NCI-H146 treated with DMSO at 0.1 percent for 48 hours (cell line): ENCODE data around the gene HOXB6.

Experiments used
- DNase-seq: peaks from one replicate; lab custom pipeline; 2025; ENCODE audit not compliant: unreplicated experiment; lab: John Stamatoyannopoulos, UW

Gene HOXB6

GRCh38 chr17:48583708-48584222 is 21.0 kb downstream of the HOXB6 start:
- DNase-seq: no peak

- DNase-seq: no peak
Measured at GRCh38 chr17:48582750-48583069, 22.1 kb downstream of the HOXB6 start.

DNA sequence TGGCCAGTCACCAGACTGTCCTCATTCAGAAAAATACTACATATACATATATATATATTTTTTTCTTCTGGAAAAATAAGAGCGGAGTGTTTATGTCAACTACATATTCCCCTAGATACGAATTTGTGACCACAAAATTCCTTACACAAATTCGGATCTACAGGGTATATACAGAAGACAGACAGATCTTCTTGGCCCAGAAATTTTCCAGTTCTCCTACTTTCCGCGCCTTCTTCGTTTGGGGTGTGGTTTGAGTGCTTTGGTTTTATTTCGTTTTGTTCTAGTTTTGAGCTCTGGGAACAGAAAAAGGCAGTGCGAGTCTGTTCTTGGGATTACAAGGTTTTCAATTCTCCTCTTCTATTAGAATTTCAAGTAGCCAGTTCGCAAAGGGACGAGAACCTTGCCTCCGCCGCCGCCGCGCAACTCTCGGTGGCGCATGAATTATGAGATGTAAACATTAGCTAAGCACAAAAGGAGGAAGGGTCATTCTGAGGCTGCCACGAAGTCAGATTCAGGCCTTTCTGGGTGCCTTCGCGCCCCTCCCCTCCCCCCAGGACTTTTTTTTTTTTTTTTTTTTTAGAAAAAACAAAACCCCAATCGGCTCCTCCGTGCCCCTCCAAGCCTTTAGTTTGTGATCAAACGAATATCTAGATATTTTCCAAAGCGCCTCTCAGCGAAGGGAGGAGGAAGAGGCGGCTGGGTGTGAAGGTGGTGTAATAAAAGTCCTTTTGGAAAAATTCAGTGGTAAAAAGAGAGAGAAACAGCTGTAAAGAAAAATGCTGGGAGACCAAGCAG is 24.8 kb downstream of the HOXB6 start:
- no peak for DNase-seq

- no peak for DNase-seq
Measured at GRCh38 chr17:48579471-48579759, 25.4 kb downstream of the HOXB6 start.

DNA sequence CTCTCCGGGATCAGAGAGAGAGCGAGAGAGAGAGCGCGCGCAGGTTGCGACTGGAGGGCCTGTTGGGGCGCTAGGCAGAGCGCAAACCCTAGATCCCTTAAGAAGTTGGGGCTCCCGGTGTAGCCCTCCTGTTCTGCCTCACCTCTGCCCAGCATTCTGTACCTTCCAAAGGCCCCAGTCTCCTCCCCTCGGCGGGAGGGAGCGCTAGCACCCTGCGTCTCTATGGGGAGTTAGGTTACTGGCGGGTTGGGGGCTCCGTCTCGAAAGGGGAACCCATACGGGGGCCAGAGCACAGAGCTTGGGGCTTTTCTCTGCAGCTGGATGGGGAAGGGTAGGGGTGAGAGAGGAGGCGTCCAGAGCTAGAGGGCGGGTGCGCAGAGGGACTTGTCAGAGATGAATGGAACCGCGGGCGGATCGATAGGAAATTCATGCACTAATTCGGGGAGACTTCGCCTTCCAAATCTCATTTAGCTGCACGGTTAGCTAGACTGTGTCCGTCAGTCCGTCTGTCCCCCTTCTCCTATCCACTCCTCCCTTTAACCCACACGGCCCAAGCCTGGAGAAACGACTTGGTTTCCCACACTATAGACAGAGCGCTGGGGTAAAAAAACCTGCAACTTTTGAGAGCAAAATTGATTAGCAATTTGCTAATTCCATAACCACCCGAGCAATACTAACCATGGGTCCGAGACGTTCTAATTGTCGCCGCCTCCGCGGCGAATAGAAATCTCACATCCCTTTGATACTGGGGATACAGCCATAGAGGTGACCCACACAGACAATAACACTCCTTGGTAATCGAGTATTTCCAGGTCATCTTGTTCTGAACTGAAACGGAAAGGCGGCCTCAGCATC is 25.9 kb downstream of the HOXB6 start:
- DNase-seq: no peak

- DNase-seq: no peak
Measured at GRCh38 chr17:48577946-48578615, 26.7 kb downstream of the HOXB6 start, which contains the start of gene HOXB4. HOXB4 (minus strand) TSS chr17:48578350; CDS start chr17:48578319, 31 bp downstream.

DNA sequence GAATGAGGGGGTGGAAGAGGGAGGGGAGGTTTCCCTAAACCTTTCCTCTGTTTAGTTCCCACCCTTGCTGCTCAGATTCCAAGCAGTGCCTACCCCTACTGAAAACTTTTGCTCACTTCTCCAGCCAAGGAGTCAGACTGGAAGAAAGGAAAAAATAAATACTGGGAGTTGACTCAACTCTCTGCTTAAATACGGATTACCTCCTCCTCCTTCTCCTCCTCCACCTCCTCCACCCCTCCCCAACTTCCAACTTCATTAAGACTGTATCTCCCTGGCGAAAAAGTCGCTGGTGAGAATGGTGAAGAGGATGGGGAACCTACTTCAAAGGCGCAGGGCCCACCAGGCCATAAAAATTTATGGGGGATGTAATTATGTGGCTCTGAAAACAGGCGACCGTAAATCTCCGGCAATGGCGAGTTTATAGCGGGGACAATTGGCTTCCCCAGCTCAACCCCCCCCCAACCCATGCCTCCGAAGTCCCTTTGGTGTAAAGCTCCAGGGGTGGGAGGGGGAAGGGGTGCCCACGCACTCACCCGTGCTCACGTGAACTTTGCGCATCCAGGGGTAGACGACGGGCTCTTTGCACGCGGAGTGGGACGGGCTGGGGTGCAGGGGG is 27.3 kb downstream of the HOXB6 start:
- DNase-seq: no peak

DNA sequence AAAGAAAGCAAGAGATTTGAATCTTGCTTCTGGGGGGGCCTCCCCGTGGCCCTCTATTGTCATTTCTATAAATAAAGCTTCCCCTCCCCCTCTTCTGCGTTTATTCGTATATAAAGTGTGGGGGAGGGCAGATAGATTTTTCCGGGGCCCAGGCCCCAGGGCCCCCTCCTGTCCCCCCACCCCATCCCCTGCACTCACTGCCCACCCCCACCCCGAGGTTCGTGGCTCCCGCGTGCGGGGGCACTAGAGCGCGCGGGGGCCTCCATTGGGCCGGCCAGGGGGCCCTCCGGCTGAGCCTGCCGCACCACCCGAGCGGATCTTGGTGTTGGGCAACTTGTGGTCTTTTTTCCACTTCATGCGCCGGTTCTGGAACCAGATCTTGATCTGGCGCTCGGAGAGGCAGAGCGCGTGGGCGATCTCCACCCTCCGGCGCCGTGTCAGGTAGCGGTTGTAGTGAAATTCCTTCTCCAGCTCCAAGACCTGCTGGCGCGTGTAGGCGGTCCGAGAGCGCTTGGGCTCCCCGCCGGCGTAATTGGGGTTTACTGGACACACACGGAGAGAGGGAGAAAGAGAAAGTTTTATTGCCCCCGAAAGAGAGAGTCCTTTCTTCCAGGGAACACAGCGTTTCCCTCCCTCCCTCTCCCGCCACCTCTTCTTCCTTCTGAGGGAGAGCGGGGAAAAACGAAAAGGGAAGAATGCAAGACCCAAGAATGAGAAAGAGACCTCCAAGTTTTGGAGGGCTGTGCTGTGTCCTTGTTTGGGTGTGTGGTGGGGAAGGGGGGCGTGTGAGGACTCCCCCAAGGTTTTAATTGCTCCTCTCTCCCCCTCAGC is 28.1 kb downstream of the HOXB6 start:
- no peak for DNase-seq

DNA sequence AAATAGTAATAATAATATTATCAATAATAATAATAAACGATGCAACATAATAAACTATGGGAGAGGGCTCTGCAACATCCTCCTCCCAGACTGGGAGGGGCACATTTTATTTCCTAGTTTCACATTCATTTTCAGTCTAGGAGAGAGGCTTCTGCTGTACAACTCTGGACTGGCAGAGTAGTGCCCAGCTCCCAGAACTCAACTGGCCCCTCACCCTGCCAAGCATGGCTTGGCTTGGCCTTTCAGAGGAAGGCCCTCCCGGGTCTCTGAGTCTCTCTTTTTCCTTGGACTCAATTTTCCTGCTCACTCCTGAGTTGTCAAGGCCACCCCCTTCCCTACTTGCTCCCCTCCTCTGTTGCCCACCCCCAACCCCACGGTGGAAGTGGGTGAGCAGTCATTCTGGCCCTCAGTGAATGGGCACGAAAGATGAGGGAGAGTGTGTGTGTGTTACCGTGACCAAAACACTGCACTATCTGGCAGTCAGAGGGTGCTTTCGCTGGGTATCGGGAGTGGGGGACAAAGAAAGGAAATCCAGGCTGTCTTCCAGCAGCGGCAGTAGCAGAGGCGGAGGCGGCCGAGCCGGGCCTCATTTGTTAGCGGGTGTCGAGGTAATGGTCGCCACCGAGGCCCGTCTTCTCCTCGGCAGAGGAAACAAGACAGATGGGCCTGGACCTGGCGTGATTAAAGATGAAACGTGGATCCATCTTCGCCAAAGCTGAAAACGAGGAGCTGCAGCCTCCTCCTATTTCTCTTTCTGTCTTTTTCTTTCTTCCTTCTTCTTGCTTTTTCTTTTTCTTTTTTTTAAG is 28.9 kb downstream of the HOXB6 start:
- DNase-seq: no peak

GRCh38 chr17:48575066-48575582 is 29.7 kb downstream of the HOXB6 start:
- DNase-seq: no peak

GRCh38 chr17:48574505-48575065 is 30.2 kb downstream of the HOXB6 start:
- no peak for DNase-seq

DNA sequence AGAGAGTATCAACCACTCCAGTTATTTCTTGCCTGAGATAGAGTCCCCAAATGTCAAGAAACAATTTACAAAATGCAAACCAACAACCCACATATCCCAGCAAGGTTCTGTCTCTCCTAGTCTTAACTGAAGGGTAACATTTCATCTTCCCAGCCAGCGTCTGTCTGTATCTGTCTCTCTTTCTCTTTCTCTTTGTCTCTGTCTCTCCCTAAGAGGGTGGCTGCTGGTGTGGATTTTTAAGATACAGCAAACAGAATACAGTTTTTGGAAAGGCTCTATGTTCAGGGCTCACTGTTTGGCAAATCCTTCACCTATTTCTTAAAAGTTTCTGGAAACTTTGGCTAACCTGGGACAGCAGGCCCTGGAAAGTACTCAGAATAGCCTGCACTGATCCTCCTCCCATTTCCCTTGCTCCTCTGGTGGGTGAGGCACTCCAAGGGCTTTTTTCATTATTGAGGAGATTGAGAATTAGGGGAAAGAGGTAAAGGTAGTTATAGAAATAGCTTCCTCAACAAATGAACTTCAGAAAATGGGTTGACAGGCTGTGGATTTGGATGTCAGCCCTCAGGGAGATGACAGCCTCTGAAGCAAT is 32.9 kb downstream of the HOXB6 start:
- no peak for DNase-seq

DNA sequence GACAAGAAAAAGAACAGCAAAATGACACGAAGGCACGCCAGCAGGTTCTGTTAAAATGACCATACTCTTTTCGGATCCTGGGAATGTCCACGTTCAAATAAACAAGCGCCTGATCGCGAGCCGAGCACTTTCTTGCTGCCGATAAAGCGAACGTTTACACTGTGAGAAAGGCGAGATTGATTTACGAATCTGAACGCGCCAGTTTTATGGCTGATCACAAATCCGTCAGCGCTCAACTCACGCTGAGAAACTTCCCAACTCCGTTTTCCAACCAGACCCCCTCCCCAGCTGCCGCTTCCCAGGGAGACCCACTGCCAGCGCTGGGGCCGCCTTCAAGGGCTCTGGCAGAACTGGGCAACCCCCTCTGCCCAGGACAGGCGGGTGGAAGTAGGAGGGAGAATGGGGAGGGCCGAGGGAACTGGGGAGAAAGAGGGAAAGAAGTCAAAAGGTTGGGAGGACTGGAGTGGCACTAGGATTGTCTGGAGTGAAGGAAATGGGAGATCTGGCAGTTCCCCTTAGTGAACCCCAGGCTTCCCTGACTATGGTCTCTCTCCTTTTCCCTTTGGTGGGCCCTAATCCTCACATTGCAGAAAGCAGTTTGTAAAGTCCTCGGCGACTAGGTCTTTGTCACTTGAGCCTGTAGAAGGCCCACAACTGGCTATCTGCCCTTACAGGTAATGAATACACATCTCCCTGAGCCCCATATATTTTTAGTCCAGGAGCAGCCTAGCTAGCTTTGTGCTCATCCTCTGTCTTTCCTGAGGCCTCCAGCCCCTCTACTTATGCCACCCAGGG is 33.6 kb downstream of the HOXB6 start:
- DNase-seq: no peak

GRCh38 chr17:48570325-48571023 is 34.3 kb downstream of the HOXB6 start:
- no peak for DNase-seq

- no peak for DNase-seq
Measured at GRCh38 chr17:48569674-48570324, 35.0 kb downstream of the HOXB6 start.

DNA sequence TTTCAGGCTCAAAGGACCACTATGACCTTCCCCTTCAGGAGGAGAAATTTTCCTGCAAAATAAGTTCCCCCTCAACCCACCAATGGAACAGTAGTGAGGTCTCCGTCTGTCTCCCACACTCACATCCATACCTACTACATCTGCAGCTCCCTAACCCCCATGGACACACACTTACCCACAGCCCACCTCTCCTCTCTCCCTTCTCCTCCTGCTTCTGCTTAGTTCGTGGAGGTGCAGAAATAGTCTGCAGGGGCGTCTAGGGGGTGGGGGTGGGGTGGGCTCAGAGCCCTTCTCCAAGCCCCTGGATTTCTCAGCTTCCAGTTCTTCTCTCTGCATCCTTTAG is 35.6 kb downstream of the HOXB6 start:
- DNase-seq: no peak
